Stimulated activated naive CD8-positive, alpha-beta T cell treated with anti-CD3 and anti-CD28 coated beads, Interleukin-15, Interleukin-2, amounts not matched to agents 100 U/mL and 50 U/mL, for 24 hours (primary cell): ENCODE data around the gene HMGN3.

ENCODE experiments used
- ATAC-seq: fragments of 150-1000 bp; cut with Tn5 transposase; one replicate; pipeline ENCODE4 v1.10.0; 2021
- DNase-seq: peaks from one replicate; pipeline ENCODE4 v3.0.0; 2021

HMGN3 gene

DNA sequence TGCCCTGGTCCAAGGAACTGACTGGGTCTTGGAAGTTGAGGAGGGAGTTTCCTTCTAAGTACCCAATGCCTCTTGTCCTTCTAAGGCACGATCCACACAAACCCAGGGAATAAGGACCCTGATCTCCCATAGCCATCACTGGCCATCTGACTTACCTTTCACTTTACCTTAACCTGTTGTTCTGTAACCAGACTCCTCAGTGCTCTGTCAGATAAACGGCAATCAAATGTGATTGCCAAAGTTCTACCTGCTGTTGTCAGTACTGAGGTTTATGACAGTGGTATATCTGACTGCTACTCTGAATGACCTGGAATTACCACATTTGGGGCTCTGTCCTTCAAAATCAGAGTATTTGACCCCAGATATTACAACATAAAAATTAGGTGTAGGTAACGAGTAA, 49.8 kb downstream of the HMGN3 start:
- ATAC-seq = no peak
- DNase-seq = no peak

DNA sequence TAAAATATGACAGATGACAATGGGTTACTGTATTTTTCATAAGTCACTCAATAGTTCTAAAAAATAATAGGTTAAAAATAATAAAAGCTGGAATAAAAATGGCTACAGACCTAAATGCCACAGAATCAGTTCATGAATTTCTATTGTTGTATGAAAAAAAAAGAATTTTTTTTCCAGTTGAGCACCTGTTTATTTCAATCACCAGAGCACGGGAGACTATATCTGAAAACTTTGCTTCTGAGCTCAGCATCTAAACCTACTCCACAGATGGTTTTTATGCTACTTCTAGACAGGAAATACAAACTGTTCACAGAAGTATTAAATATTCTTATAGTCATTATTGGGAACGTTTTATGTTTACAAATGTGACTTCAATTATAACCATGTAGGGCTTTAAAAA, 50.4 kb downstream of the HMGN3 start:
- ATAC-seq (no peak), DNase-seq (no peak)

DNA sequence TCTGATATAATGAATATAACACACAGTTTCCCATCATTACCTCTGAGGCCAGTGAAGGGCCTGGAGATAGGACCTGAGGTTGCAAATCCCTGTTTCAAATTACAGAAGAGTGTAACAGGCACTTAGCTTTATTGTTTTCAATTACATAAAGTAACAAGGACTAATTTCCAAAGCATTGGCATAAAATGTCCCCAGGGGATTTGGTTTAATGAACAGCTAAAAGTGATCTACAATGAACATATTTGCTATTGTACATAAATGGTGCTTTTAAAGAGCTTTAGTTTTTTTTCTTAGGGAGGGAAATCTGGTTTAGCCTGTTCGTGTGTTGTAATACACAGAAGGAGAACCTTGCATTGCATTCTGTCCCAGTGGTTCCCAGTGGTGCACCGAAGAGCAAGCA, 54.4 kb downstream of the HMGN3 start:
- DNase-seq (no peak), ATAC-seq (no peak)

DNA sequence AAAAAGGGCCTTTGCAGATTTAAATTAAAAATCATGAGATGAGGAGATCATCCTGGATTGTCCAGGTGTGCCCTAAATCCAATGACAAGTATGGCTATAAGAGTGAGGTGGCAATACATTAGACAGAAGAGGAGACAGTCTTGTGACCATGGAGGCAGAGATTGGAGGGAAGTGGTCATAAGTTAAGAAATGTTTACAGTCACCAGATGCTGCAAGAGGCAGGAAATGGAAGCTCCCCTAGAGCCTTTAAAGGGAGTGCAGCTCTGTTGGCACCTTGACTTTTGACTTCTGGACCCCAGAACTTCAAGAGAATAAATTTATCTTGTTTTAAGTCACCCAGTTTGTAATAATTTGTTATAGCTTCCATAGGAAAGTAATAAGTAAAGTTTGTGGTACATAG, 61.1 kb downstream of the HMGN3 start:
- DNase-seq (no peak), ATAC-seq (no peak)

DNA sequence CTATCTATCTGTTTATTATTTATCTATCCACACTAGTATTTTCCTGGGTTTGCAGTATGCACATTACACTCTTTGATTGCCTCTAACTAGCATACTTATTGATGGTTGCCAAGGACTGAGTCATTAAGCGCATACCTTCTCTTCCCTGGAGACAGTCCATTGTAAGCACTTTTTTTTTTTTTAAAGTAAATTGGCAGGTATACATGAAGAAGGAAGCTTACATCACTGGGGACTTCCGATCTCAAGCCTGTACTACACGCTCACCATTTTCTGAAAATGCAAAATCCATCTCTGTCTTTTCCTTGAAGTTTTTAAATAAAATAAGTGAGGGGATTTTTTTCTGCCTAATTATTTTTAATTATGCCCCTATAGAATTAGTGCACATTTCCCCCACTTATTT, 63.5 kb downstream of the HMGN3 start:
- no peak for DNase-seq
- no peak for ATAC-seq

DNA sequence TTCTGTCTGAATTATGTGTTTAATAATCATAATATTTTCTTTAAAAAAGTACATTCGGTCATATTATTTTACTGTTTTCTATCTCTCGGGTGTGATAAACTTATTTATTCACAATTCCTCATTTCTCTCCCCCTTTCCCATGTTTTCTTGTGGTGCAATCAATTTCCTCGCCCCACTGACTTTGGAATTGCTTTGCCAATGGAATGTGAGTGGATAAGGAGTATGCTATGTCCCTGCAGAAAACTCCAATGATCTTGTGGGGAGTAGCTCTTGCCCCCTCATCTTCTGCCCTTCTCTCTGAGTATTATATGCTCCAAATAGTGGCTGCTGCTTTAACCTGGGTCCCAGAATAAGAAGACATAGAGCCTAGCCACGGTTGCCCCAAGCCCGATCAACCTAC, 64.1 kb downstream of the HMGN3 start:
- DNase-seq = no peak
- no peak for ATAC-seq

DNA sequence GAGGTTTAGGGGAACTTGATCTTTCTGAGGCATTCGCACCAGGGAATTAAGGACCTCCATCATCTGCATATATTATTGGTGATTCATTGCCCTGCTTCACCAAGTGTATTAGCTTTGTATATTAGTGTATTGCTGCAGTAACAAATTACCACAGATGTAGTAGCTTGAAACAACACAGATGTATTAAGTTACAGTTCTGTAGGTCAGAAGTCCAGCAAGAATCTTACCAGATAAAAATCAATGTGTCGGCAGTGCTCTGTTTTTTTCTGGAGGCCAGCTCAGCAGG, 65.8 kb downstream of the HMGN3 start:
- ATAC-seq = no peak
- no peak for DNase-seq

DNA sequence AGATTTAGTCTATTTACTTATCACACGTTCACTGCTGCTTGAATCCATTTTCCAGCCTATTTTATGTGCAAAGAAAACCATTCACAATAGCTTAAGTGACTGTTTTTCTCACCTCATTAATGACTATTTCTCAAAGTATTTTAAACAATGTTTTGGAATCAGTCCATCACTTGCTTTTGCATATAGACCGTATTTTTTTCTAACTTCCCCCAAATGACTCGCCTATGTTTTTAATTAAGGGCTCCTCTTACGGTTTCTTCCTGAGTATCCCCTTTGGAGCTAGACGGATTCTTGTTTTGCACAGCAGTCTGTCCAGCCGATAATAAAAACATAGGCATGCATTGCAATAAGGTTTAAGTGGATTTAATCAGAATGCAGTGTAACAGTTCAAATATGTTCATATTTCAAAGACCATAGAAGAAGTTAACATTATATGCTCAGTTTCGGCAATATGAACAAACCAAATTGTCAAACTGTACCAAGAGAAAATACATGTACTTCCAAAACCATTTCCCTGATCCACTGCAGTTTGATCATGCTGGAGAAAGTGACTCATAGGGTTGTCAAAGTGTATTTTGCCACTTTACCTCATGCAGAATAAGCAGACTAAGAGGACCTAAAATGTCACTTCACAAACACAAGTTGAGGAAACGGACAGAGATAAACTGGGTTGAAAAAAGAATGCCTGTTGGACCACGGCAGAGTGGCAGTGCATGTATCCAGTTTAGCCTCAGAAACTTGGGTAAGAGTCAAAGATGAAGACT, 66.4 kb downstream of the HMGN3 start:
- DNase-seq (no peak), ATAC-seq (no peak)

DNA sequence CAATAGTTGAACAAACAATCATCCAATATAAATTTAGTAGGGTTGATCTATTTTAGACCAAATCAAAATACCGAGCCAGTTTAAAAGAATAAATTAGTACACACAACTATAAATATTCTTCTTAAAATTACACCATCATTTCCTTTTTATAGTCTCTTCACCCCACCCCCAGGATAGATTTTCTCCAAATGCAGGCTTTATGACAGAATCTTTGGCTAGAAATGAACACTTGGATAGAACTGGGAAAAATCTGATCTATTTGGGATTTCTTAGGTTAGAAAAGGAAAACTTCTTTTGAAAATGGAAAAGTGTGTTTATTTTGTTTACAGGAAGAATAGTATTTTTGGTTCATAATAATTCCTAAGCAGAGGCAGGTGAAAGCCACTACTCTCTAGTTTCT, 74.6 kb downstream of the HMGN3 start:
- DNase-seq (no peak), ATAC-seq (no peak)

DNA sequence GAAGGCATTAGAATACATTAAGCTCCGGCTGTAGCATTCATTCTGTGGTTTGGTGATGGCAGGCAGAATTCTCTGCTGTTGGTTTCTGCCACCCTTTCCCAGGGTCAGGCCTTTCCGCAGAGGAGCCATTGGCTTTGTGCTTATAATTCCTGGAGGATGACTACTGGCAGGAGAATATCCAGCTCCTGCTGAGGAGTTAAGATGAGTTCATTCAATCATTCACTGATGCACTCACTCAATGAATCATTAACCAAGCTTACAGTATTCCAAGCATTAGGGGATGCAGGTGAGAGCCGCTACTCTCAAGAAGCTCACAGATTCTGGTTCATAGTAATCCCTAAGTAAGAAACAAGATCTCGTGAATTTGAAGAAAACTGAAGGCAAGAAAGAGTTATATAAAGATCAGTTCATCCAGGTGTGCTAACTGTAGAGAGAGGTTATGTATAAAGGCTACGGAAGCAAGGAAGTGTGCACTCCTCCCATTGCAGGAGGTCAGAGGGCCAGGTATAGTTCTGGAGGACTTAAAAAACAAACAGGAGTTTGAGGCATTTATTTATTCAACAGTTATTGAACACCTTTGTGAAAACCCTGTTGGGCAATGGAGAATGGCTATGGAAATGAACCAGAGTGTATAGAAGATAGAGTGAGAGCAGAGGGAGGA, 75.5 kb downstream of the HMGN3 start:
- ATAC-seq (no peak), DNase-seq (no peak)

DNA sequence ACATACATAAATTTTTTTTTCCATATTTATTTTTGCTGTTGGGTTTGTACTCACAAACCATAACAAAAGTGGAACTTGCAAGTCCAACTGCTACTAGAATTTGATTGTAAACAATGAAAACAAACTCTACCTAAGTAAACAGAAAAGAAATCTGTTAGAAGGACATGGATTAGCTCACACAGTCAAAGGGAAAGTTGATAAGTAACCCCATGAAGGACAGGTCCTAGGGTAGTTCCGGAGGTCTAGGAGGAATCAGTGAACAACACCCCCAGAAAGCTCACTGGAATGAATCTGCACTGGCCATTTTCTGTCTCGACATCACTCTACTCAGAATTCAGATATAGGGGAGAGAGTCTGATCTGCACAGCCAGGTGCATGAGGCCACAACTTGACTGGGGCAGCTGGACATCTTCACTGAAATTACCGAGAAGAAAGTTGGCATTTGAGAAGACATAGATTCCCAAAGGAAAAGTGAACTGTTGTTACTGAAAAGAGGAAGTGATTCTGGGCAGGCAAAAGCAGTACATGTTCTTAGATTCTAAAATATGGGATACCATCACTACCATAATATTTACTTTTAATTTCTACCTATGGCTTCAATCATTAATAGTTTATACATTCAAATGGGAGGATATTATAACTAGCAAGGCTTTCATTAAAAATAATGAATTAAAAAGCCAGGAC, 76.4 kb downstream of the HMGN3 start:
- DNase-seq = no peak
- no peak for ATAC-seq

DNA sequence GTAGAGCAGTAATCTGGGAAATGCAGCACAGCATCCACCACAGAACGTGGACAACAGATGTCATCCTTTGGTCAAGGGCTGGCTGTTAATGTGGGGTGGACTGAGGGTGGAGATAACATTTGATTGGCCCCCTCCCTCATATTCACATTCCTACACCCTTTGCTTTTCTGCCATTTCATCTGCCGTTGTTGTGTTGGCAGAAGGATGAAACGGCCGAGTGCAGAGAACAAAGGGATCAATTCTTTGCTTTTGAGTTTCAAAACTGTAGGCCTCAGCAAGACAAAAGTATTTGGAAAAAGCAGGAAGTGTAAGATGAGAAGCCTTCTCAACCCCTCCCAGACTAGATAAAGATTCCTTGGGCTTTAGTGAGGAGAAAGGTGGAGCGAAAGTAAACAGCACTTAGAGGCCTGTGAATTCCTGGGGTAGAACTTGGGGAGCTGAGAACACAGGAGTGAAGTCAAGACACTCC, 82.2 kb downstream of the HMGN3 start:
- no peak for ATAC-seq
- no peak for DNase-seq
